H1 (cell line): ENCODE results near the gene KRTAP5-8. TPM values are rescaled to one million over a fixed set of nuclear protein-coding genes. Genes with fewer than 3 reads are reported as not detected.
A peak's percentile ranks its signal among the peaks of the same experiment; 100 is the strongest.

ENCODE experiments used
- CTCF ChIA-PET: fragments of 300-600 bp; sonication (Branson Sonifier 250); formaldehyde crosslinking; loops from one replicate; lab custom pipeline; 2021; ENCODE audit not compliant: partially characterized antibody; lab: Charles Lee
- POLR2A ChIA-PET: fragments of 300-600 bp; sonication (Branson Sonifier 250); formaldehyde crosslinking; loops from one replicate; lab custom pipeline; 2021; ENCODE audit warnings: inconsistent platforms; ENCODE audit not compliant: partially characterized antibody; lab: Charles Lee
- DNase-seq, 2 experiments: peaks; one replicate each; pipeline versions ENCODE4 v3.0.0 to v3.0.0-alpha.2; 2010 to 2022; ENCODE audit warnings: low spot score in 2 of 2, low read depth in 1 of 2, mixed read lengths in 1 of 2
- FAIRE-seq: peaks from 2 replicates; lab custom pipeline; 2011; peaks lifted over from hg19 to GRCh38; lab: Jason Lieb, UNC
- H2AFZ ChIP-seq: 2 replicates; pipeline ENCODE4 v1.8.1; 2012; ENCODE audit warnings: low read length, inconsistent platforms
- H2AK5ac ChIP-seq: 2 replicates; pipeline ENCODE4 v1.6.1; 2013; ENCODE audit warnings: low read depth, low read length
- H2BK120ac ChIP-seq: replicated peaks from 2 replicates; pipeline ENCODE3; 2013; ENCODE audit warnings: low read depth, low read length, inconsistent platforms
- H2BK12ac ChIP-seq: 2 replicates; pipeline ENCODE4 v1.6.1; 2013; ENCODE audit warnings: low read depth, low read length
- H2BK15ac ChIP-seq: 2 replicates; pipeline ENCODE4 v1.6.1; 2013; ENCODE audit warnings: low read length
- H2BK20ac ChIP-seq: 2 replicates; pipeline ENCODE4 v1.6.1; 2013; ENCODE audit warnings: low read length
- H2BK5ac ChIP-seq: 2 replicates; pipeline ENCODE4 v1.6.1; 2013; ENCODE audit warnings: low read depth, low read length
- H3K14ac ChIP-seq: 2 replicates; pipeline ENCODE4 v1.6.1; 2013; ENCODE audit warnings: inconsistent platforms; ENCODE audit not compliant: insufficient read length
- H3K18ac ChIP-seq: 2 replicates; pipeline ENCODE4 v1.6.1; 2013; ENCODE audit warnings: low read length; ENCODE audit errors: extremely low read depth
- H3K23ac ChIP-seq: 2 replicates; pipeline ENCODE4 v1.6.1; 2013; ENCODE audit warnings: inconsistent platforms; ENCODE audit not compliant: insufficient read length
- H3K23me2 ChIP-seq: 2 replicates; pipeline ENCODE4 v1.6.1; 2013; ENCODE audit warnings: low read depth, low read length
- H3K27ac ChIP-seq: 2 replicates; pipeline ENCODE4 v1.6.1; 2011; ENCODE audit warnings: low read depth, low read length, inconsistent platforms
- H3K27me3 ChIP-seq, 4 experiments: replicated peaks in 1 of 4; 1 replicate in 1 of 4; 2 replicates in 3 of 4; pipeline versions ENCODE4 v1.6.1 to v1.8.1; 2011 to 2013; ENCODE audit warnings: low read length in 3 of 4, mild to moderate bottlenecking in 3 of 4, inconsistent platforms in 2 of 4, mixed read lengths in 2 of 4, moderate library complexity in 1 of 4; ENCODE audit not compliant: control insufficient read depth in 3 of 4, insufficient read depth in 3 of 4; ENCODE audit errors: extremely low read depth in 1 of 4
- H3K36me3 ChIP-seq, 4 experiments: 2 replicates each; pipeline versions ENCODE4 v1.6.1 to v1.8.1; 2011 to 2013; ENCODE audit warnings: mild to moderate bottlenecking in 4 of 4, low read length in 3 of 4, moderate library complexity in 2 of 4, control low read depth in 1 of 4, inconsistent platforms in 1 of 4; ENCODE audit not compliant: insufficient read depth in 4 of 4, control insufficient read depth in 2 of 4
- H3K4ac ChIP-seq: replicated peaks from 2 replicates; pipeline ENCODE3; 2013; ENCODE audit warnings: low read length, low read depth, mixed read lengths, inconsistent platforms; ENCODE audit not compliant: insufficient read length
- H3K4me1 ChIP-seq, 4 experiments: replicated peaks in 1 of 4; 1 replicate in 1 of 4; 2 replicates in 3 of 4; pipeline versions ENCODE4 v1.6.1 to v1.8.1; 2011 to 2013; ENCODE audit warnings: low read length in 3 of 4, inconsistent platforms in 2 of 4, mixed read lengths in 1 of 4; ENCODE audit not compliant: insufficient read depth in 4 of 4, control insufficient read depth in 3 of 4
- H3K4me2 ChIP-seq, 2 experiments: 2 replicates each; pipeline versions ENCODE4 v1.6.1 to v1.8.1; 2011 to 2013; ENCODE audit warnings: low read depth in 2 of 2, low read length in 2 of 2, control low read depth in 1 of 2, inconsistent platforms in 1 of 2, mild to moderate bottlenecking in 1 of 2; ENCODE audit not compliant: insufficient read depth in 1 of 2
- H3K4me3 ChIP-seq, 4 experiments: fragments of 200-600, 300-600 bp in 1 of 4; sonication (generic), shearing (Covaris generic), sonication (Bioruptor Twin) in 1 of 4; 2 replicates each; pipeline versions ENCODE4 v1.5.1 to v1.8.1; 2011 to 2016; ENCODE audit warnings: low read length in 4 of 4, low read depth in 3 of 4, control low read depth in 2 of 4, inconsistent platforms in 2 of 4, mild to moderate bottlenecking in 2 of 4, mixed read lengths in 1 of 4, moderate library complexity in 1 of 4; ENCODE audit not compliant: insufficient read depth in 2 of 4; ENCODE audit errors: extremely low read depth in 1 of 4
- H3K56ac ChIP-seq: replicated peaks from 2 replicates; pipeline ENCODE3; 2013; ENCODE audit warnings: low read depth, mild to moderate bottlenecking, mixed read lengths, low read length, inconsistent platforms; ENCODE audit not compliant: insufficient read length
- H3K79me1 ChIP-seq: 2 replicates; pipeline ENCODE4 v1.6.1; 2013; ENCODE audit warnings: low read depth, low read length, control low read depth
- H3K79me2 ChIP-seq, 2 experiments: 2 replicates each; pipeline versions ENCODE4 v1.6.1 to v1.8.1; 2012 to 2013; ENCODE audit warnings: low read length in 2 of 2, mild to moderate bottlenecking in 2 of 2, inconsistent platforms in 1 of 2; ENCODE audit not compliant: insufficient read depth in 2 of 2, control insufficient read depth in 1 of 2
- H3K9ac ChIP-seq, 4 experiments: replicated peaks in 1 of 4; 1 replicate in 1 of 4; 2 replicates in 3 of 4; pipeline versions ENCODE4 v1.6.1 to v1.8.1; 2011 to 2013; ENCODE audit warnings: low read depth in 3 of 4, low read length in 3 of 4, control low read depth in 2 of 4, mild to moderate bottlenecking in 2 of 4, moderate library complexity in 2 of 4, inconsistent platforms in 1 of 4; ENCODE audit errors: extremely low read depth in 1 of 4
- H3K9me3 ChIP-seq, 2 experiments: 2 replicates each; pipeline versions ENCODE4 v1.6.1 to v1.8.1; 2012 to 2013; ENCODE audit warnings: mild to moderate bottlenecking in 2 of 2, moderate library complexity in 2 of 2, control low read depth in 1 of 2, inconsistent platforms in 1 of 2, low read depth in 1 of 2, low read length in 1 of 2, mixed read lengths in 1 of 2; ENCODE audit not compliant: insufficient read depth in 2 of 2
- H4K20me1 ChIP-seq, 2 experiments: replicated peaks in 1 of 2; 2 replicates each; pipeline versions ENCODE3 to v1.8.1; 2011 to 2013; ENCODE audit warnings: inconsistent platforms in 2 of 2, low read length in 2 of 2, mild to moderate bottlenecking in 1 of 2; ENCODE audit not compliant: insufficient read depth in 2 of 2, control insufficient read depth in 1 of 2
- H4K5ac ChIP-seq: 2 replicates; pipeline ENCODE4 v1.6.1; 2013; ENCODE audit warnings: low read length, low read depth, mixed read lengths, inconsistent platforms; ENCODE audit not compliant: insufficient read length
- H4K8ac ChIP-seq: 2 replicates; pipeline ENCODE4 v1.8.0; 2013; ENCODE audit warnings: mild to moderate bottlenecking, moderate library complexity, low read length, inconsistent platforms; ENCODE audit not compliant: insufficient read depth; ENCODE audit errors: extremely low read depth
- H4K91ac ChIP-seq: replicated peaks from 2 replicates; pipeline ENCODE3; 2013; ENCODE audit warnings: low read length, mixed read lengths, inconsistent platforms; ENCODE audit not compliant: insufficient read length
- ASH2L ChIP-seq: fragments of 200-600, 300-600 bp; sonication (generic); IDR thresholded peaks from one replicate; pipeline ENCODE4 v1.7.1; 2017; ENCODE audit warnings: low read length
- BACH1 ChIP-seq: IDR thresholded peaks from 2 replicates; pipeline ENCODE4 v1.6.1; 2012; ENCODE audit warnings: low read length, improper control_type of control experiment
- CREB1 ChIP-seq: IDR thresholded peaks from 2 replicates; pipeline ENCODE4 v1.6.1; 2012; ENCODE audit warnings: inconsistent platforms
- EP300 ChIP-seq, 2 experiments: IDR thresholded peaks; 1 replicate in 1 of 2; 2 replicates in 1 of 2; pipeline ENCODE4 v1.6.1; 2011 to 2012; ENCODE audit warnings: low read depth in 2 of 2, low read length in 2 of 2, mild to moderate bottlenecking in 2 of 2, borderline replicate concordance in 1 of 2, inconsistent platforms in 1 of 2, moderate library complexity in 1 of 2
- KDM1A ChIP-seq: fragments of 200-600, 300-600 bp; sonication (generic); IDR thresholded peaks from 2 replicates; pipeline ENCODE4 v1.7.1; 2016; ENCODE audit warnings: mild to moderate bottlenecking, low read length, borderline replicate concordance
- POLR2A ChIP-seq, 2 experiments: IDR thresholded peaks; 1 replicate in 1 of 2; 2 replicates in 1 of 2; pipeline ENCODE4 v1.6.1; 2011; ENCODE audit warnings: low read depth in 2 of 2, low read length in 2 of 2, mild to moderate bottlenecking in 2 of 2; ENCODE audit errors: control extremely low read depth in 1 of 2
- SIN3A ChIP-seq, 2 experiments: IDR thresholded peaks in 1 of 2; conservative IDR thresholded peaks in 1 of 2; 2 replicates each; pipeline ENCODE4 v1.6.1; 2011 to 2012; ENCODE audit warnings: low read length in 2 of 2, improper control_type of control experiment in 1 of 2, low read depth in 1 of 2, mild to moderate bottlenecking in 1 of 2
- TAF1 ChIP-seq: IDR thresholded peaks from 2 replicates; pipeline ENCODE4 v1.6.1; 2011; ENCODE audit warnings: mild to moderate bottlenecking, low read depth, low read length
- TEAD4 ChIP-seq: IDR thresholded peaks from 2 replicates; pipeline ENCODE4 v1.6.1; 2012; ENCODE audit warnings: low read depth, low read length, inconsistent platforms, mixed read lengths
- USF2 ChIP-seq: IDR thresholded peaks from 2 replicates; pipeline ENCODE4 v1.6.1; 2011; ENCODE audit warnings: low read length, improper control_type of control experiment
- YY1 ChIP-seq: IDR thresholded peaks from 2 replicates; pipeline ENCODE4 v1.6.1; 2011; ENCODE audit warnings: low read depth, mild to moderate bottlenecking, low read length
- WGBS, 2 experiments: shearing (Covaris generic) in 1 of 2; methylation state at CpG; one replicate each; pipeline versions ENCODE4 v1.1.6 to v1.1.7; 2013 to 2015; ENCODE audit warnings: low lambda C conversion rate in 2 of 2, mixed read lengths in 2 of 2, inconsistent platforms in 1 of 2, low coverage in 1 of 2, missing lambda C conversion rate in 1 of 2; ENCODE audit not compliant: insufficient replicate concordance in 2 of 2, insufficient coverage in 1 of 2, insufficient read length in 1 of 2; ENCODE audit errors: extremely low coverage in 1 of 2, missing lambda C conversion rate in 1 of 2; 5-methylcytosine and 5-hydroxymethylcytosine counted together
- polyA plus RNA-seq, 7 experiments: library from polyadenylated mRNA; depleted of rRNA in 3 of 7; stranded (reverse) in 5 of 7; unstranded in 2 of 7; fragments of >200 nt in 5 of 7; fragments of 200-250 nt in 2 of 7; gene quantifications; 1 replicate in 5 of 7; 2 replicates in 1 of 7; 4 replicates in 1 of 7; pipeline versions ENCODE4 v1.2.1 to v1.2.3, GENCODE V29; 2011 to 2013; ENCODE audit warnings: missing spikeins in 2 of 7, mixed read lengths in 2 of 7
- total RNA-seq: library from RNA; stranded (reverse); fragmentation: NEBNext Ultra II Directional; extraction: Animal tissue kit (Norgen Biotek cat#: 25700); gene quantifications from 2 replicates; pipeline ENCODE4 v1.2.1, GENCODE V29; 2021
- TF ChIP-seq, protein P1 (sequence below), 3 experiments: IDR thresholded peaks; 1 replicate in 2 of 3; 2 replicates in 1 of 3; pipeline versions ENCODE4 v1.5.1 to v1.6.1; 2011; ENCODE audit warnings: low read length in 3 of 3, mild to moderate bottlenecking in 3 of 3, inconsistent platforms in 2 of 3, low read depth in 1 of 3, moderate library complexity in 1 of 3; ENCODE audit not compliant: insufficient read depth in 1 of 3; ENCODE audit errors: control extremely low read depth in 1 of 3

KRTAP5-8 gene
- total and polyA plus RNA-seq, 2 of the 8 experiments (the other 6 are each of a cell fraction or from before 2014, with no cell fraction given) = not detected

- no peaks in the 10 kb centered on the region for H3K79me2 ChIP-seq
- H2BK20ac ChIP-seq = no peak overlapping the region
- H3K9ac ChIP-seq = no peak overlapping the region
- no peak overlapping the region for H3K4ac ChIP-seq
- ChIA-PET POLR2A (no interaction called here), CTCF (no interaction called here)
- no peak overlapping the region for H3K18ac ChIP-seq
- H2BK12ac ChIP-seq = no peak overlapping the region
- FAIRE-seq (no peak), DNase-seq (peak in 1 of 2 experiments; percentile 19)
- no peaks in the 10 kb centered on the region for H3K23me2 ChIP-seq
- no peak overlapping the region for H2BK15ac ChIP-seq
- H4K20me1 ChIP-seq = peaks cover 0 to 5% of the 10 kb centered on the region in 2 experiments
- H3K27ac ChIP-seq = no peak overlapping the region
- no peak overlapping the region for H3K14ac ChIP-seq
- no peak overlapping the region for H2BK120ac ChIP-seq
- no peak overlapping the region for H3K4me2 ChIP-seq
- 95% methylated on average over 11 of the region's 13 CpGs; no CpG with 5 or more reads in 1 of the 2 experiments for WGBS, 2 experiments
- no peak overlapping the region for H4K5ac ChIP-seq
- H3K56ac ChIP-seq = no peak overlapping the region
- no peaks in the 10 kb centered on the region for H3K4me1 ChIP-seq
- peaks cover 3 to 13% (median 6%) of the 10 kb centered on the region in 4 experiments; a peak in 5 of 8 replicates for H3K36me3 ChIP-seq
- H3K9me3 ChIP-seq = no peaks in the 10 kb centered on the region
- no peak overlapping the region for H2AK5ac ChIP-seq
- no peaks in the 10 kb centered on the region for H3K27me3 ChIP-seq
- no peak overlapping the region for H2AFZ ChIP-seq
- no peaks in the 10 kb centered on the region for H3K79me1 ChIP-seq
- H2BK5ac ChIP-seq = no peak overlapping the region; the same call in 1 of the 2 replicates
- H3K4me3 ChIP-seq = no peak overlapping the region
- no peak overlapping the region for H4K91ac ChIP-seq
- H3K23ac ChIP-seq = no peak overlapping the region
- no peak overlapping the region for H4K8ac ChIP-seq
- TF ChIP-seq CREB1 (no peak), BACH1 (no peak), TEAD4 (no peak), SIN3A (conservative IDR thresholded peaks at IDR 0.05 in 1 of 2, IDR thresholded peaks at IDR 0.05 in 1 of 2; ENCODE audit: low read depth in 1 of 2, low read length in 2 of 2) (no peak), ASH2L (no peak), USF2 (no peak), POLR2A (IDR thresholded peaks at IDR 0.05; ENCODE audit: control extremely low read depth in 1 of 2, low read depth in 2 of 2, low read length in 2 of 2) (no peak), EP300 (IDR thresholded peaks at IDR 0.05; ENCODE audit: borderline replicate concordance in 1 of 2, low read depth in 2 of 2, low read length in 2 of 2) (no peak), YY1 (no peak), KDM1A (no peak), TAF1 (no peak)
- TF ChIP-seq, protein P1, sequence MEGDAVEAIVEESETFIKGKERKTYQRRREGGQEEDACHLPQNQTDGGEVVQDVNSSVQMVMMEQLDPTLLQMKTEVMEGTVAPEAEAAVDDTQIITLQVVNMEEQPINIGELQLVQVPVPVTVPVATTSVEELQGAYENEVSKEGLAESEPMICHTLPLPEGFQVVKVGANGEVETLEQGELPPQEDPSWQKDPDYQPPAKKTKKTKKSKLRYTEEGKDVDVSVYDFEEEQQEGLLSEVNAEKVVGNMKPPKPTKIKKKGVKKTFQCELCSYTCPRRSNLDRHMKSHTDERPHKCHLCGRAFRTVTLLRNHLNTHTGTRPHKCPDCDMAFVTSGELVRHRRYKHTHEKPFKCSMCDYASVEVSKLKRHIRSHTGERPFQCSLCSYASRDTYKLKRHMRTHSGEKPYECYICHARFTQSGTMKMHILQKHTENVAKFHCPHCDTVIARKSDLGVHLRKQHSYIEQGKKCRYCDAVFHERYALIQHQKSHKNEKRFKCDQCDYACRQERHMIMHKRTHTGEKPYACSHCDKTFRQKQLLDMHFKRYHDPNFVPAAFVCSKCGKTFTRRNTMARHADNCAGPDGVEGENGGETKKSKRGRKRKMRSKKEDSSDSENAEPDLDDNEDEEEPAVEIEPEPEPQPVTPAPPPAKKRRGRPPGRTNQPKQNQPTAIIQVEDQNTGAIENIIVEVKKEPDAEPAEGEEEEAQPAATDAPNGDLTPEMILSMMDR (IDR thresholded peaks at IDR 0.05; ENCODE audit: control extremely low read depth in 1 of 3, insufficient read depth in 1 of 3, low read depth in 1 of 3, low read length in 3 of 3) = no peak
These were observed 41.4 kb upstream of the KRTAP5-8 start for GRCh38 chr11:71496421-71496820.
